GM12878 (cell line): Measurements from ENCODE around the gene DIS3L2. TPM values are rescaled to one million over a fixed set of nuclear protein-coding genes. Genes with fewer than 3 reads are reported as not detected.

ENCODE experiments used
- ATAC-seq: fragments of 200-7000 bp; cut with Tn5 transposase; 3 replicates; pipeline ENCODE4 v1.9.1; 2020; ENCODE audit warnings: mild to moderate bottlenecking, moderate library complexity
- BruUV-seq: library from RNA; stranded (reverse); fragments of 400-500 nt; replicated peaks from 2 replicates; lab custom pipeline; 2021; lab: Mats Ljungman, UMichigan
- CTCF ChIA-PET: fragments of 300-600 bp; sonication (Branson Sonifier 250); formaldehyde crosslinking; extraction: SDS; loops from one replicate; lab custom pipeline; 2021; ENCODE audit warnings: inconsistent platforms; lab: Yijun Ruan, JAX
- POLR2A ChIA-PET: fragments of 350-600 bp; formaldehyde crosslinking; extraction: SDS; loops from one replicate; lab custom pipeline; 2021; ENCODE audit warnings: inconsistent platforms; lab: Charles Lee
- RAD21 ChIA-PET: fragments of 300-600 bp; sonication (Branson Sonifier 250); formaldehyde crosslinking; loops from one replicate; lab custom pipeline; 2023; ENCODE audit warnings: antibody characterized with exemption; ENCODE audit not compliant: unreplicated experiment; lab: Charles Lee
- SMC1A ChIA-PET: fragments of 300-600 bp; sonication (Branson Sonifier 250); formaldehyde crosslinking; loops from one replicate; lab custom pipeline; 2023; ENCODE audit not compliant: unreplicated experiment, uncharacterized antibody; lab: Charles Lee
- DNase-seq: peaks from one replicate; pipeline ENCODE4 v3.0.0-alpha.2; 2011; ENCODE audit warnings: low read depth, low spot score
- FAIRE-seq: peaks from 3 replicates; lab custom pipeline; 2011; peaks lifted over from hg19 to GRCh38; lab: Jason Lieb, UNC
- H2AFZ ChIP-seq: 2 replicates; pipeline ENCODE4 v1.6.0; 2011; ENCODE audit warnings: low read depth, low read length, control low read depth; ENCODE audit not compliant: control insufficient read depth
- H3K27ac ChIP-seq: 2 replicates; pipeline ENCODE4 v1.5.1; 2011; ENCODE audit warnings: control low read depth; ENCODE audit not compliant: control insufficient read depth, insufficient read depth
- H3K27me3 ChIP-seq, 2 experiments: replicated peaks in 1 of 2; 2 replicates each; pipeline versions ENCODE4 v1.6.0 to v1.6.1; 2011; ENCODE audit warnings: low read length in 1 of 2; ENCODE audit not compliant: control insufficient read depth in 2 of 2, insufficient read depth in 2 of 2
- H3K36me3 ChIP-seq, 2 experiments: 2 replicates each; pipeline ENCODE4 v1.5.1; 2011; ENCODE audit warnings: low read length in 1 of 2; ENCODE audit not compliant: control insufficient read depth in 2 of 2, insufficient read depth in 2 of 2
- H3K4me1 ChIP-seq: 2 replicates; pipeline ENCODE4 v1.6.1; 2011; ENCODE audit warnings: mild to moderate bottlenecking, low read length, moderate library complexity, mixed read lengths; ENCODE audit not compliant: control insufficient read depth, insufficient read depth
- H3K4me2 ChIP-seq: 2 replicates; pipeline ENCODE4 v1.6.0; 2011; ENCODE audit warnings: control low read depth; ENCODE audit not compliant: control insufficient read depth, insufficient read depth
- H3K4me3 ChIP-seq: fragments of 200-600 bp; sonication (generic); 2 replicates; pipeline ENCODE4 v1.5.1; 2016
- H3K79me2 ChIP-seq: 2 replicates; pipeline ENCODE4 v1.6.0; 2011; ENCODE audit warnings: low read length; ENCODE audit not compliant: control insufficient read depth, insufficient read depth
- H3K9ac ChIP-seq: 2 replicates; pipeline ENCODE4 v1.8.0; 2011; ENCODE audit warnings: low read length, control low read depth, mixed read lengths; ENCODE audit not compliant: control insufficient read depth, insufficient read depth
- H3K9me3 ChIP-seq: replicated peaks from 3 replicates; pipeline ENCODE4 v1.5.1; 2011; ENCODE audit warnings: mild to moderate bottlenecking, low read length; ENCODE audit not compliant: control insufficient read depth, insufficient read depth
- H4K20me1 ChIP-seq: 2 replicates; pipeline ENCODE4 v1.6.0; 2011; ENCODE audit not compliant: control insufficient read depth, insufficient read depth
- ASH2L ChIP-seq: fragments of 300-600, 200-600 bp; sonication (generic); IDR thresholded peaks from 2 replicates; pipeline ENCODE4 v1.6.1; 2017; ENCODE audit warnings: low read depth, mild to moderate bottlenecking, borderline replicate concordance
- E2F4 ChIP-seq: IDR thresholded peaks from 2 replicates; pipeline ENCODE4 v1.6.1; 2012; ENCODE audit warnings: low read depth, low read length, improper control_type of control experiment
- E2F8 ChIP-seq: fragments of 450-650 bp; IDR thresholded peaks from 2 replicates; pipeline ENCODE4 v1.6.1; 2018; ENCODE audit warnings: mild to moderate bottlenecking, low read depth, moderate library complexity; ENCODE audit not compliant: partially characterized antibody
- ELK1 ChIP-seq: IDR thresholded peaks from 2 replicates; pipeline ENCODE4 v1.6.1; 2012; ENCODE audit warnings: low read depth, low read length, improper control_type of control experiment
- FOS ChIP-seq: IDR thresholded peaks from 3 replicates; pipeline ENCODE4 v1.6.1; 2011; ENCODE audit warnings: borderline replicate concordance; ENCODE audit not compliant: insufficient read length; ENCODE audit errors: extremely low read depth
- HSF1 ChIP-seq: fragments of 150-350 bp; IDR thresholded peaks from 2 replicates; pipeline ENCODE4 v1.6.1; 2014; ENCODE audit warnings: mild to moderate bottlenecking, low read depth, low read length
- KLF5 ChIP-seq: fragments of 450-650 bp; IDR thresholded peaks from 2 replicates; pipeline ENCODE4 v1.6.1; 2014; ENCODE audit warnings: mild to moderate bottlenecking; ENCODE audit not compliant: partially characterized antibody
- MTA2 ChIP-seq: fragments of 450-650 bp; IDR thresholded peaks from 2 replicates; pipeline ENCODE4 v1.6.1; 2016; ENCODE audit warnings: low read depth, mild to moderate bottlenecking, moderate library complexity
- POLR2AphosphoS2 ChIP-seq: IDR thresholded peaks from 2 replicates; pipeline ENCODE4 v1.6.1; 2011; ENCODE audit warnings: low read depth, mild to moderate bottlenecking, low read length, improper control_type of control experiment, moderate library complexity
- RB1 ChIP-seq: fragments of 450-650 bp; formaldehyde crosslinking; IDR thresholded peaks from 2 replicates; pipeline ENCODE4 v1.6.1; 2017; ENCODE audit warnings: mild to moderate bottlenecking, borderline replicate concordance
- SREBF1 ChIP-seq: IDR thresholded peaks from 2 replicates; pipeline ENCODE4 v1.6.1; 2012; ENCODE audit warnings: mild to moderate bottlenecking, low read length
- TBL1XR1 ChIP-seq: IDR thresholded peaks from 2 replicates; pipeline ENCODE4 v1.6.1; 2012; ENCODE audit warnings: low read depth, low read length, improper control_type of control experiment
- TCF12 ChIP-seq: IDR thresholded peaks from 2 replicates; pipeline ENCODE4 v1.6.1; 2011; ENCODE audit warnings: low read depth, mild to moderate bottlenecking, low read length
- ZNF384 ChIP-seq: IDR thresholded peaks from 2 replicates; pipeline ENCODE4 v1.6.1; 2012; ENCODE audit warnings: low read depth, mild to moderate bottlenecking, low read length, improper control_type of control experiment, borderline replicate concordance
- ZZZ3 ChIP-seq: IDR thresholded peaks from 2 replicates; pipeline ENCODE4 v1.6.1; 2011; ENCODE audit warnings: low read depth; ENCODE audit not compliant: control insufficient read depth, insufficient read length
- WGBS: methylation state at CpG from one replicate; pipeline ENCODE4 v1.1.6; 2016; ENCODE audit warnings: low lambda C conversion rate; ENCODE audit not compliant: insufficient replicate concordance, insufficient coverage; ENCODE audit errors: missing lambda C conversion rate; 5-methylcytosine and 5-hydroxymethylcytosine counted together
- in situ Hi-C: fragments of 300-500 bp; cut with MboI; formaldehyde crosslinking; loops from 9 replicates; pipeline ENCODE4 v1.14.3; 2018; ENCODE audit warnings: mixed read lengths
- intact Hi-C: fragments of 100-400 bp; cut with micrococcal nuclease; formaldehyde crosslinking; loops from one replicate; pipeline ENCODE4 v1.14.2; 2022; ENCODE audit not compliant: unreplicated experiment
- polyA plus RNA-seq, 11 experiments: library from polyadenylated mRNA; depleted of rRNA in 4 of 11; unstranded in 6 of 11; stranded (reverse) in 5 of 11; fragments of >200 nt; fragmentation: Nextera tagmentation in 4 of 11; fragmentation: Illumina TruSeq in 1 of 11; extraction: Ambion mirVana in 4 of 11; extraction: Trizol in 1 of 11; gene quantifications; 1 replicate in 1 of 11; 2 replicates in 10 of 11; pipeline versions ENCODE4 v1.2.1 to v1.2.3, GENCODE V29; 2011 to 2016; ENCODE audit warnings: inconsistent platforms in 2 of 11, missing spikeins in 2 of 11, low read depth in 1 of 11
- total RNA-seq, 4 experiments: library from RNA; depleted of rRNA in 3 of 4; stranded (reverse); fragments of >200 nt in 3 of 4; fragmentation: Illumina TruSeq in 1 of 4; extraction: Trizol in 1 of 4; gene quantifications; 2 replicates each; pipeline versions ENCODE4 v1.2.1 to v1.2.3, GENCODE V29; 2013 to 2021

The DIS3L2 gene
- total and polyA plus RNA-seq, 10 of the 15 experiments (the other 5 are each of a cell fraction or from before 2014, with no cell fraction given): 3.5 to 27.1 (median 16.0) TPM

- TF ChIP-seq POLR2AphosphoS2: no peak
- no peak for TF ChIP-seq TBL1XR1
- TF ChIP-seq ZZZ3: no peak
- TF ChIP-seq E2F4: no peak
- no peak for TF ChIP-seq KLF5
These were observed 414.7 kb downstream of the DIS3L2 start (continued) for GRCh38 chr2:232376260-232376659.

- H3K27me3 ChIP-seq: no peaks in the 10 kb centered on the region
- H3K36me3 ChIP-seq: no peaks in the 10 kb centered on the region
- H3K4me1 ChIP-seq: no peaks in the 10 kb centered on the region
- H2AFZ ChIP-seq: no peak overlapping the region
- CTCF ChIA-PET: no interaction called here
- no peak overlapping the region for H3K4me3 ChIP-seq
- no peak overlapping the region for H3K4me2 ChIP-seq
- intact Hi-C loops (no loop called here), in situ Hi-C loops (no loop called here)
- BruUV-seq: no TSS peak
- H4K20me1 ChIP-seq: no peaks in the 10 kb centered on the region
- no peak overlapping the region for H3K27ac ChIP-seq
- RAD21 ChIA-PET: no interaction called here
- 12% methylated on average over 7 of the region's 7 CpGs for WGBS
- H3K9ac ChIP-seq: no peak overlapping the region
- DNase-seq (no peak), FAIRE-seq (no peak), ATAC-seq (no peak)
- no peaks in the 10 kb centered on the region for H3K9me3 ChIP-seq
- H3K79me2 ChIP-seq: no peaks in the 10 kb centered on the region
- POLR2A ChIA-PET: no interaction called here
- SMC1A ChIA-PET: no interaction called here
- no peak for TF ChIP-seq ELK1
- no peak for TF ChIP-seq SREBF1
- no peak for TF ChIP-seq HSF1
- no peak for TF ChIP-seq ASH2L
- no peak for TF ChIP-seq E2F8
- TF ChIP-seq TBL1XR1: no peak
- TF ChIP-seq MTA2: no peak
- no peak for TF ChIP-seq ZNF384
- no peak for TF ChIP-seq RB1
- TF ChIP-seq FOS: no peak
- no peak for TF ChIP-seq TCF12
These were observed 415.2 kb downstream of the DIS3L2 start for GRCh38 chr2:232376713-232377112.
